SH-SY5Y (cell line): ENCODE data around the gene MUC5AC.

Experiments
- GATA2 ChIP-seq: IDR thresholded peaks from 2 replicates; pipeline ENCODE4 v1.6.1; 2011; ENCODE audit warnings: mild to moderate bottlenecking, low read depth, low read length
- GATA3 ChIP-seq: IDR thresholded peaks from 2 replicates; pipeline ENCODE4 v1.6.1; 2011; ENCODE audit warnings: low read depth, mild to moderate bottlenecking, low read length, moderate library complexity

GRCh38 chr11:1140642-1141490 is 16.9 kb upstream of the MUC5AC start:
- TF ChIP-seq GATA2 (no peak), GATA3 (no peak)
